Activated B cell treated with CpG ODN at 0.5 μM for 24 hours (primary cell): ENCODE measurements around the gene PRDM16. TPM values are rescaled to one million over a fixed set of nuclear protein-coding genes. Genes with fewer than 3 reads are reported as not detected.

Source experiments
- ATAC-seq: fragments of 200-7000 bp; cut with Tn5 transposase; one replicate; pipeline ENCODE4 v1.10.0; 2021; ENCODE audit warnings: low read depth, mild to moderate bottlenecking, moderate library complexity
- CTCF ChIA-PET: fragments of 350-600 bp; sonication (Branson Sonifier 250); formaldehyde crosslinking; loops from one replicate; lab custom pipeline; 2021; ENCODE audit warnings: antibody characterized with exemption; lab: Charles Lee
- POLR2A ChIA-PET: fragments of 350-600 bp; sonication (Branson Sonifier 250); formaldehyde crosslinking; loops from one replicate; lab custom pipeline; 2021; ENCODE audit warnings: antibody characterized with exemption; lab: Charles Lee
- DNase-seq: peaks from one replicate; pipeline ENCODE4 v3.0.0; 2022
- H3K27ac Mint-ChIP-seq: one replicate; pipeline ENCODE4 v1.8.0; 2020; ENCODE audit warnings: mixed read lengths
- H3K27me3 Mint-ChIP-seq: one replicate; pipeline ENCODE4 v1.8.0; 2021; ENCODE audit warnings: mixed read lengths
- H3K36me3 Mint-ChIP-seq: one replicate; pipeline ENCODE4 v1.8.0; 2021; ENCODE audit warnings: low read depth, mixed read lengths
- H3K4me1 Mint-ChIP-seq: one replicate; pipeline ENCODE4 v1.8.0; 2021; ENCODE audit warnings: mixed read lengths
- H3K4me3 Mint-ChIP-seq: one replicate; pipeline ENCODE4 v1.8.0; 2020; ENCODE audit warnings: mild to moderate bottlenecking, mixed read lengths
- H3K9me3 Mint-ChIP-seq: one replicate; pipeline ENCODE4 v1.8.0; 2020; ENCODE audit warnings: mixed read lengths
- intact Hi-C: fragments of 100-400 bp; cut with micrococcal nuclease; formaldehyde crosslinking; loops from one replicate; pipeline ENCODE4 v1.15.1; 2024
- total RNA-seq: library from RNA; stranded (reverse); gene quantifications from 2 replicates; pipeline ENCODE4 v1.2.3, GENCODE V29; 2022
- TF ChIP-seq, protein P1 (sequence below): fragments of 200-600 bp; IDR thresholded peaks from one replicate; pipeline ENCODE4 v1.8.0; 2022; ENCODE audit warnings: antibody characterized with exemption, mild to moderate bottlenecking

The PRDM16 gene
- total RNA-seq, 1 donor from 2014 or later: not detected

DNA sequence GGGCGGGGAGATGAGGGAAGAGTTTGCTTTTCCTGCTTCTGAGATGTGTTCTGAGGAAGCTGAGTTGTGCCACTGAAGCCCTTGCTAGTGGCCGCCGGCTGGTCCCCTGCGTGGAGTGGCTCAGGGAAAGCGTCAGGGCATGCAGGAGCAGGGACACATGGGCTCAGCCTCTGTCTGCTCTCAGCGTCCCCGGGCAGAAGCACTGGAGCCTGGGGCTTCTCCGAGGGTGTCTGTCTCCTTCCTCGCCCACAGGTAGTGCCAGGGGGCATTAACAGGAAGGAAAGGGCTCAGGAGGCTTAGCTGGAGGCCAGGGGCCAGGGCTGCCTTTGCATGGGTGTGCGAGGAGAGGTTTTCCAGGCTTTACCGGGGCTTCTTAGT is 7.3 kb downstream of the PRDM16 start:
- H3K9me3 Mint-ChIP-seq: no peaks in the 10 kb centered on the region
- no peak for ATAC-seq

DNA sequence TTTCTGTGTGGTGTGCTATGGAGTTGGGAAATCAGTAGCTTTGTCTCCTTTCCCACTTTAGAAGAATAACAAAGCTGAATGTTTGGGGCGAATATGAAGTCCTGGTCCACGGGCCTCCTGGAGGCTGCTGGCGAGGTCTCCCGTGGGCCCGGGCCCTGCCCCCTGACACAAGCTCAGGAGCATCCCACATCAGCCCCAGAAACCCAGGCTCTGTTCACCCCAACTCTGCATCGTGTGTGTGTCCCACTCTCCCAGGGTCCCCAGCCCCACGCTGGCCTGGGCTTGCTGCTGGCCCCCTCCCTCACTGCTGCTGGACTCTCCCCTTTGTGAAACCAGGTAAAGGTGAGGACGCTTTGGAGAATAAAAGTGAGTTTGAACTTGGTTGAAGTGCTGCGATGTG is 8.1 kb downstream of the PRDM16 start:
- ChIA-PET POLR2A (no interaction called here), CTCF (no interaction called here)
- intact Hi-C loops: no loop called here
- no peaks in the 10 kb centered on the region for H3K9me3 Mint-ChIP-seq
- DNase-seq: no peak
- H3K27me3 Mint-ChIP-seq: peaks cover 20% of the 10 kb centered on the region
- no peaks in the 10 kb centered on the region for H3K36me3 Mint-ChIP-seq
- no peak overlapping the region for H3K4me3 Mint-ChIP-seq
- H3K27ac Mint-ChIP-seq: no peak overlapping the region
- no peak for ATAC-seq
- TF ChIP-seq, protein P1, sequence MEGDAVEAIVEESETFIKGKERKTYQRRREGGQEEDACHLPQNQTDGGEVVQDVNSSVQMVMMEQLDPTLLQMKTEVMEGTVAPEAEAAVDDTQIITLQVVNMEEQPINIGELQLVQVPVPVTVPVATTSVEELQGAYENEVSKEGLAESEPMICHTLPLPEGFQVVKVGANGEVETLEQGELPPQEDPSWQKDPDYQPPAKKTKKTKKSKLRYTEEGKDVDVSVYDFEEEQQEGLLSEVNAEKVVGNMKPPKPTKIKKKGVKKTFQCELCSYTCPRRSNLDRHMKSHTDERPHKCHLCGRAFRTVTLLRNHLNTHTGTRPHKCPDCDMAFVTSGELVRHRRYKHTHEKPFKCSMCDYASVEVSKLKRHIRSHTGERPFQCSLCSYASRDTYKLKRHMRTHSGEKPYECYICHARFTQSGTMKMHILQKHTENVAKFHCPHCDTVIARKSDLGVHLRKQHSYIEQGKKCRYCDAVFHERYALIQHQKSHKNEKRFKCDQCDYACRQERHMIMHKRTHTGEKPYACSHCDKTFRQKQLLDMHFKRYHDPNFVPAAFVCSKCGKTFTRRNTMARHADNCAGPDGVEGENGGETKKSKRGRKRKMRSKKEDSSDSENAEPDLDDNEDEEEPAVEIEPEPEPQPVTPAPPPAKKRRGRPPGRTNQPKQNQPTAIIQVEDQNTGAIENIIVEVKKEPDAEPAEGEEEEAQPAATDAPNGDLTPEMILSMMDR: no peak
- no peaks in the 10 kb centered on the region for H3K4me1 Mint-ChIP-seq

More for the DNA sequence above, 7.3 kb downstream of the PRDM16 start:
- DNase-seq: no peak
- H3K27ac Mint-ChIP-seq: no peak overlapping the region
- no peak overlapping the region for H3K4me3 Mint-ChIP-seq
- no peaks in the 10 kb centered on the region for H3K4me1 Mint-ChIP-seq
- H3K27me3 Mint-ChIP-seq: peaks cover 23% of the 10 kb centered on the region
- no peaks in the 10 kb centered on the region for H3K36me3 Mint-ChIP-seq
- POLR2A ChIA-PET: no interaction called here
- CTCF ChIA-PET: no interaction called here
- TF ChIP-seq, protein P1: no peak
- intact Hi-C loops: no loop called here

DNA sequence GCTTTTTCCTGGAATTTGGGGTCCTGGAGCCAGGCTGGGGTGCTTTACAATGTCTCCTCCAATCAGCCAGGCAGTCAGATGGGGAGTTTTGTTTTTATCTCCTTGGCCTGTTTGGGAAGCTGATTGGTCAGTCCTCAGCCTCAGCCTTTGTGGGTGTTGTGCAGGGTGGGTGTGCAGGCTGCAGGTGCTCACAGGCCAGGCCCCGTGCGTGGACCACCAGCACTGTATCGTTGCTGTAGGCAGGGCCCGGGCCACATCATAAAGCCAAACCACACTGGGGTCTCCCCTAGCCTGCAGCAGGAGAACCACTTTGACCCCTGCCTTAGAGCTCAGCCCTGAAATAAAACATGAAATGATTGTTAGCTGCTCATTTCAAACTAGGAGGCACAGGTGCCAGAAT is 8.6 kb downstream of the PRDM16 start:
- Mint-ChIP-seq H3K27me3 (peaks cover 17% of the 10 kb centered on the region), H3K9me3 (no peaks in the 10 kb centered on the region), H3K4me1 (no peaks in the 10 kb centered on the region), H3K27ac (no peak overlapping the region), H3K36me3 (no peaks in the 10 kb centered on the region), H3K4me3 (no peak overlapping the region)
- TF ChIP-seq, protein P1: no peak
- CTCF ChIA-PET: no interaction called here
- POLR2A ChIA-PET: no interaction called here
- ATAC-seq (no peak), DNase-seq (no peak)
- intact Hi-C loops: no loop called here

DNA sequence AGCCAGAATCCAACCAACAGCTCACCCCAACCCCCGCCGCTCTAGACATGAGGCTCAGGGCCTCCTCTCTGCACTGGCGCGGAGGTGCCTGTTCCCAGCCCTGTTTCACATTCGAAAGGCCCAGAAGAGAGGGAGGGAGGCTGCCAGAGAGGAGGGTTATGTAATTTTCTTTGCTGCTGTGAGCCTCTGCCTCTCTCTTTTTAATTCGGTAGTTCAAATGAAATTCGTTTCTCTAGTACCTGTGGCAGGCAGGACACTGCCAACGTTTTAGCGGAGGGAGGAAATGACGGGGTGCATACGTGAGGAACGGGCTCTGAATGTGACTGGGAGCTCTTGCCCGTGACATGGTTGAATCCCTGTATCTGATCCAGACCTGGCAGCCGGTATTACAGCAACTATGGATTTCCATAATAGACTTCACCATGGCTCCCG is 9.4 kb downstream of the PRDM16 start:
- CTCF ChIA-PET: no interaction called here
- Mint-ChIP-seq H3K36me3 (no peaks in the 10 kb centered on the region), H3K9me3 (no peaks in the 10 kb centered on the region), H3K27me3 (peaks cover 17% of the 10 kb centered on the region), H3K4me3 (no peak overlapping the region), H3K4me1 (no peaks in the 10 kb centered on the region), H3K27ac (no peak overlapping the region)
- ATAC-seq (no peak), DNase-seq (no peak)
- POLR2A ChIA-PET: no interaction called here
- TF ChIP-seq, protein P1: no peak
- intact Hi-C loops: no loop called here

DNA sequence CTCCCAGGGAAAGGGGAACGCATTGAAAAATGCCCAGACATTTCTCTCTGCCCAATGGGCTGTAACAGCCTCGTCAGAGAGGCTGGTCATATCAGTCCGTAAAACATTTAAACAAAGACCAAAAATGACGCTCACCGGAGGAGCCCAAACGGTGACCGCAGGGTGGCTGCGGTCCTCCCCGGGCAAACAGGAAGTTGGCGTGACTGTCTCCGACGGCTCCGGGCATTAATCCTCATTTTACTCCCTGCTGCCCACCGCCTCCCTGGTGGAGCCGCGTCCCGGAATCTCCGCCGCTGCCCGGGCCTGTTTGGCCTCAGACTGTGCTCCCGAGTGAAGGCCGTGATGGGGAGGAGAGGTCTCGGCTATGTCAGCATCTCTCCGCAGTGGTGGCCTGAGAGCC is 9.9 kb downstream of the PRDM16 start:
- Mint-ChIP-seq H3K4me3 (no peak overlapping the region), H3K9me3 (no peaks in the 10 kb centered on the region), H3K27me3 (peaks cover 17% of the 10 kb centered on the region), H3K4me1 (no peaks in the 10 kb centered on the region), H3K27ac (no peak overlapping the region), H3K36me3 (no peaks in the 10 kb centered on the region)
- CTCF ChIA-PET: no interaction called here
- intact Hi-C loops: no loop called here
- DNase-seq: no peak
- POLR2A ChIA-PET: no interaction called here
- TF ChIP-seq, protein P1: no peak
- no peak for ATAC-seq
